Brain microvascular endothelial cell (primary cell): Measurements from ENCODE around the gene MDM4.

Experiments used
- DNase-seq: peaks from one replicate; pipeline ENCODE4 v3.0.0-alpha.2; 2020
- H3K27ac ChIP-seq: fragments of 250-450 bp; sonication (Bioruptor Pico); 2 replicates; pipeline ENCODE4 v1.5.1; 2020; ENCODE audit warnings: mild to moderate bottlenecking, moderate library complexity
- H3K27me3 ChIP-seq: fragments of 250-450 bp; sonication (Bioruptor Pico); replicated peaks from 2 replicates; pipeline ENCODE4 v1.5.1; 2020; ENCODE audit warnings: mild to moderate bottlenecking
- H3K36me3 ChIP-seq: fragments of 250-450 bp; sonication (Bioruptor Pico); replicated peaks from 2 replicates; pipeline ENCODE4 v1.5.1; 2020; ENCODE audit warnings: mild to moderate bottlenecking
- H3K4me3 ChIP-seq: 2 replicates; pipeline ENCODE4 v1.5.1; 2011; ENCODE audit warnings: low read depth, mild to moderate bottlenecking, control low read depth, low read length, moderate library complexity
- CTCF ChIP-seq: IDR thresholded peaks from 2 replicates; pipeline ENCODE4 v1.5.1; 2011; ENCODE audit warnings: low read depth, mild to moderate bottlenecking, moderate library complexity, low read length, control low read depth, inconsistent platforms; ENCODE audit errors: missing control alignments
- in situ Hi-C: cut with HindIII; loops from 2 replicates; pipeline ENCODE4 v1.10.0; 2017; ENCODE audit warnings: low sequenced_read_pairs, low pct_ligation_motif_present

Gene MDM4

GRCh38 chr1:204471687-204472086 is 44.5 kb upstream of the MDM4 start:
- H3K27me3 ChIP-seq: peaks cover 4% of the 10 kb centered on the region

DNA sequence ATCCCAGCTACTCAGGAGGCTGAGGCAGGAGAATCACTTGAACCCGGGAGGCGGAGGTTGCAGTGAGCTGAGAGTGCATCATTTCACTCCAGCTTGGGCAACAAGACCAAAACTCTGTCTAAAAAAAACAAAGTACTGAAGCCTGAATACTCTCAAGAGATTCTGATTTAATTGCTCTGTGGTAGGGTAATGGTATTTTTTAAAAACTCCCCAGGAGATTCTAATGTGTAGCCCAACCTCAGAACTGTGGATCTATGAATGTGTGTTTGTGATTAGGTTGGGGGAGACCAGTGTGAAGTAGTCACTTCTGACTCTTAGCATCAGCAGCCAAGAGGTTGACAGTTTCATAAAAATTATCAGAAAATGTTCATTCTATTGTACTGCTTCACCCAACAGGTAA is 43.5 kb upstream of the MDM4 start:
- no peak overlapping the region for H3K27ac ChIP-seq

More at GRCh38 chr1:204471687-204472086, 44.5 kb upstream of the MDM4 start:
- H3K27ac ChIP-seq: no peak overlapping the region
- H3K4me3 ChIP-seq: no peak overlapping the region
- in situ Hi-C loops: no loop called here
- H3K36me3 ChIP-seq: no peaks in the 10 kb centered on the region
- no peak for TF ChIP-seq CTCF
- DNase-seq: no peak

GRCh38 chr1:204473400-204473965 is 42.7 kb upstream of the MDM4 start:
- no peak for TF ChIP-seq CTCF
- H3K36me3 ChIP-seq: no peaks in the 10 kb centered on the region
- in situ Hi-C loops: no loop called here
- no peak for DNase-seq
- H3K27me3 ChIP-seq: peaks cover 4% of the 10 kb centered on the region
- no peak overlapping the region for H3K4me3 ChIP-seq
- H3K27ac ChIP-seq: no peak overlapping the region

More for the DNA sequence above, 43.5 kb upstream of the MDM4 start:
- DNase-seq: no peak
- H3K4me3 ChIP-seq: no peak overlapping the region
- in situ Hi-C loops: no loop called here
- no peaks in the 10 kb centered on the region for H3K36me3 ChIP-seq
- no peak for TF ChIP-seq CTCF
- peaks cover 4% of the 10 kb centered on the region for H3K27me3 ChIP-seq

- peaks cover 7% of the 10 kb centered on the region for H3K27me3 ChIP-seq
- H3K36me3 ChIP-seq: no peaks in the 10 kb centered on the region
- DNase-seq: no peak
- H3K27ac ChIP-seq: no peak overlapping the region
- no peak for TF ChIP-seq CTCF
- in situ Hi-C loops: no loop called here
- no peak overlapping the region for H3K4me3 ChIP-seq
These were observed 40.4 kb upstream of the MDM4 start for GRCh38 chr1:204475656-204476432.

DNA sequence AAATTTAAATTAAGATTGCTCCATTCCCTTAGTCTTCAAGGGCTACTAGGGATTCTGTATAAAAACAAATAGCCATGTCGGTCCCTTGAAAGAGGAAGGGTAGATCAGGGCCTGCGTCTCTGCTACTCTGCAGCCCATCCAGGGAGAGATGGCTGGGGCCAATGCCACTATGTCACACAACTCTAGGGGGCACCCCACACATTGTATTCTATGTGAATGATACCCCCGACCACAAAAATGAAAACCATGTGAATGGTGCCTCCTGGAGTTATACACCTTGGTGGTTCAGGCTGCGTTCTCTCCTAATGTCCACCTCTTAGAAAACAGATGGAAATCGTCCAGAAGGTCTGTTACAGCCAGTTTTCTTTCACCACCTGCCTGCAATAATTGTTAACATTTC is 39.6 kb upstream of the MDM4 start:
- DNase-seq: no peak
- no peak for TF ChIP-seq CTCF
- in situ Hi-C loops: no loop called here
- no peak overlapping the region for H3K4me3 ChIP-seq
- peaks cover 7% of the 10 kb centered on the region for H3K27me3 ChIP-seq
- H3K36me3 ChIP-seq: no peaks in the 10 kb centered on the region
- H3K27ac ChIP-seq: no peak overlapping the region
